ENCODE data around the gene PTPRE. TPM values are rescaled to one million over a fixed set of nuclear protein-coding genes. Genes with fewer than 3 reads are reported as not detected.

PTPRE gene
- total RNA-seq, 1 experiment from 2014 or later = 0.70 TPM

- H3K27ac Mint-ChIP-seq = no peak overlapping the region; a peak in 1 of 7 replicates
- Histone ChIP-seq H2BK20ac (ENCODE audit: low read depth, low read length, poor library complexity, severe bottlenecking) (no peak overlapping the region), H4K8ac (replicated peaks; ENCODE audit: insufficient read length, low read depth, low read length) (no peak overlapping the region), H3K4me1 (ENCODE audit: insufficient read depth, low read length) (no peaks in the 10 kb centered on the region), H3K4ac (ENCODE audit: low read depth, low read length) (no peak overlapping the region), H2BK5ac (ENCODE audit: insufficient read length, low read length) (no peak overlapping the region), H2BK15ac (ENCODE audit: low read depth, low read length) (no peak overlapping the region), H4K5ac (ENCODE audit: insufficient read length, low read depth, low read length) (no peak overlapping the region), H3K4me2 (ENCODE audit: insufficient read depth, insufficient read length, low read length) (no peak overlapping the region), H3K79me1 (ENCODE audit: insufficient read depth, low read depth, low read length, poor library complexity, severe bottlenecking) (no peaks in the 10 kb centered on the region), H4K91ac (ENCODE audit: insufficient read length, low read depth, low read length) (no peak overlapping the region), H3T11ph (ENCODE audit: low read length) (no peak overlapping the region), H4K20me1 (ENCODE audit: control insufficient read depth, insufficient read depth, insufficient read length) (no peaks in the 10 kb centered on the region), H2AFZ (ENCODE audit: low read length) (no peak overlapping the region), H3K27ac (ENCODE audit: insufficient read length, low read depth, low read length) (no peak overlapping the region), H2AK5ac (ENCODE audit: insufficient read length, low read length) (no peak overlapping the region), H3K9me3 (ENCODE audit: control insufficient read depth, low read depth, low read length) (no peaks in the 10 kb centered on the region), H3K14ac (ENCODE audit: insufficient read depth, low read length) (no peak overlapping the region; the same call in 1 of the 2 replicates), H3K9ac (ENCODE audit: extremely low read depth, insufficient read length, low read length) (no peak overlapping the region), H3K79me2 (ENCODE audit: insufficient read depth, low read length) (no peaks in the 10 kb centered on the region), H2BK12ac (ENCODE audit: insufficient read length, low read depth, low read length) (no peak overlapping the region), H3K56ac (ENCODE audit: insufficient read length, low read depth, low read length) (no peak overlapping the region), H3K27me3 (ENCODE audit: insufficient read depth, low read length) (no peaks in the 10 kb centered on the region), H2BK120ac (ENCODE audit: low read depth, low read length, poor library complexity, severe bottlenecking) (no peak overlapping the region), H3K18ac (ENCODE audit: insufficient read length, low read depth, low read length) (no peak overlapping the region), H3K23me2 (ENCODE audit: insufficient read length, low read depth, low read length, poor library complexity, severe bottlenecking) (no peaks in the 10 kb centered on the region), H3K23ac (ENCODE audit: insufficient read length, low read depth, low read length) (no peak overlapping the region)
- H3K4me1 Mint-ChIP-seq = peaks cover 2 to 3% of the 10 kb centered on the region in 2 experiments; a peak in 1 of 4 replicates
- H3K9me3 Mint-ChIP-seq = no peaks in the 10 kb centered on the region; a peak in 1 of 5 replicates
- peaks cover 3% of the 10 kb centered on the region for H3K27me3 Mint-ChIP-seq (ENCODE audit: low read depth)
- no peaks in the 10 kb centered on the region; a peak in 2 of 7 replicates for H3K36me3 Mint-ChIP-seq (ENCODE audit: insufficient read depth in 1 of 3, low read depth in 3 of 3)
- no peak overlapping the region for H3K4me3 Mint-ChIP-seq
- TF ChIP-seq, protein P1, sequence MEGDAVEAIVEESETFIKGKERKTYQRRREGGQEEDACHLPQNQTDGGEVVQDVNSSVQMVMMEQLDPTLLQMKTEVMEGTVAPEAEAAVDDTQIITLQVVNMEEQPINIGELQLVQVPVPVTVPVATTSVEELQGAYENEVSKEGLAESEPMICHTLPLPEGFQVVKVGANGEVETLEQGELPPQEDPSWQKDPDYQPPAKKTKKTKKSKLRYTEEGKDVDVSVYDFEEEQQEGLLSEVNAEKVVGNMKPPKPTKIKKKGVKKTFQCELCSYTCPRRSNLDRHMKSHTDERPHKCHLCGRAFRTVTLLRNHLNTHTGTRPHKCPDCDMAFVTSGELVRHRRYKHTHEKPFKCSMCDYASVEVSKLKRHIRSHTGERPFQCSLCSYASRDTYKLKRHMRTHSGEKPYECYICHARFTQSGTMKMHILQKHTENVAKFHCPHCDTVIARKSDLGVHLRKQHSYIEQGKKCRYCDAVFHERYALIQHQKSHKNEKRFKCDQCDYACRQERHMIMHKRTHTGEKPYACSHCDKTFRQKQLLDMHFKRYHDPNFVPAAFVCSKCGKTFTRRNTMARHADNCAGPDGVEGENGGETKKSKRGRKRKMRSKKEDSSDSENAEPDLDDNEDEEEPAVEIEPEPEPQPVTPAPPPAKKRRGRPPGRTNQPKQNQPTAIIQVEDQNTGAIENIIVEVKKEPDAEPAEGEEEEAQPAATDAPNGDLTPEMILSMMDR (conservative IDR thresholded peaks at IDR 0.05) = no peak
- no CpG with 5 or more reads among the region's 6 CpGs for WGBS (ENCODE audit: extremely low coverage, insufficient read length, low lambda C conversion rate)
- DNase-seq = no peak
These were observed 39.2 kb downstream of the PTPRE start for GRCh38 chr10:127945948-127946711.

All from H9 (cell line).